B cell (primary cell): ENCODE results near the gene HMX3.

Experiments used
- CTCF ChIP-seq: fragments of 200-600 bp; IDR thresholded peaks from one replicate; pipeline ENCODE4 v1.8.0; 2022; ENCODE audit warnings: antibody characterized with exemption, mild to moderate bottlenecking
- EZH2 ChIP-seq: IDR thresholded peaks from 2 replicates; pipeline ENCODE4 v1.6.1; 2012; ENCODE audit warnings: borderline replicate concordance, low read depth, mild to moderate bottlenecking, moderate library complexity, low read length; ENCODE audit not compliant: insufficient read depth, poor library complexity, severe bottlenecking

- TF ChIP-seq CTCF, result no peak
- no peak for TF ChIP-seq EZH2
Observed at GRCh38 chr10:123101872-123102271, 33.9 kb upstream of the HMX3 start.
